ENCODE data around the gene ZNF84. TPM values are rescaled to one million over a fixed set of nuclear protein-coding genes. Genes with fewer than 3 reads are reported as not detected.

ZNF84 gene
- polyA plus RNA-seq, 2 of the 4 experiments (the other 2 are of a cell fraction): 13.3 to 31.0 TPM

DNA sequence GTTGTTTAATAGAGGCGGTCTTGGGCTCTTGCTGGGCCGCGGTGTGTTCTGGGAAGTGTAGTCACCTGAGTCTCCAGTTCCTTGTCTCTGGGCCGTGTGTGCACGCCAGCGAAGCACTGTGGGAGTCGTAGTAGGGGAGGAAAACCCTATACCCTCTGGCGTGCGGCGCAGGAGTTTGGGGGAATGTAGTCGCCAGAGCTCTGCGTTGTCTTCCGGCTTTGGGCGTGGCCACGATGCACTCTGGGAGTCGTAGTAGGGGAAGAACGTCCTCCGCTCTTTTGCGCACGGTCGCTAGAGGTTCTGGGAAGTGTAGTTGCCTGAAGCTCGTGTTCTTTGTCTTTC, 42.7 kb downstream of the ZNF84 start (continued):
- TF ChIP-seq EHMT2 (IDR thresholded peaks at IDR 0.05; ENCODE audit: low read depth): no peak
- TF ChIP-seq MYC (IDR thresholded peaks at IDR 0.05; ENCODE audit: borderline replicate concordance, low read length): peak; percentile 68; the same call in 1 of the 2 replicates
- no peak for TF ChIP-seq RARB (CRISPR knock-in tag; IDR thresholded peaks at IDR 0.05)

DNA sequence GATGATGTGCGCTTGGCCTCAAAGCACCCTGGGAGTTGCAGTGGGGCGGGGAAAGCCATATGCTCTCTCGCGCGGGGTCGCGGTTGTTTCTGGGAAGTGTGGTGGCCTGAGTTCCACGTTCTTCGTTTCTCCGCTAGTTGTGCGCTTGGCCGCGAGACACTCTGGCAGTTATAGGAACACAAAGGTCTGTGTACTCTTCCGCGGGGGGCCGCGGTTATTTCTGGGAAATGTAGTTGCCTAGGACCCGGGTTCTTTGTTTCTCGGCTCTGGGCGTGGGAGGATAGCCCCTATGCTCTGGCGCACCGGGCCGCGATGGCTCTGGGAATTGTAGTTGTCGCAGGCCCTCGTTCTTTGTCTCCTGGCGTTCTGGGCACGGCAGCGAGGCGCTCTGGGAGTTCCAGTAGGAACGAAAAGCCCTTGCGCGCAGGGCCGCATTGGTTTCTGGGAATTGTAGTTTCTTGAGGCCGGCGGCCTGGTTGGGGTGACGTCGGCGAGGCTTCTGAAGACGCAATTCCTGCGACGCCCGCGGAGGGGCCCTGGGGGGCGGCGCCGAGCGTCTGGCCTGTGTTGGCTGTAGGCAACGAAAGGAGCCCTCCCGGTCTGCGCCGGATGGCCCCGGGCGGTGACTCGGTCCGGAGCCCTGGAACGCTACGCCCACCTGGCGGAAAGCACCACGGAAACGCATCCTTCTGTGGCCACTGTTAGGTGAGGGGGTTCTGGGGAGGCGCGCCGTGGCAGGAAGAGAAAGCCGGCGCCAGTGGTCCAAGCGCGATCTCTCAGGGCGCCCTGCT, 43.3 kb downstream of the ZNF84 start, which contains the start of gene ZNF140:
Gene ZNF140 (plus strand): TSS at position 556 of the 791 bp plus-strand sequence. CDS start 398 bp downstream, outside the sequence.
- Histone ChIP-seq H3K4me1 (no peaks in the 10 kb centered on the region), H3K4me3 (peak within 1 kb of the TSS; percentile 88), H3K4me2 (peak within 1 kb of the TSS; percentile 50), H3K27ac (peak within 1 kb of the TSS; percentile 90 to 93), H3K9me3 (peaks cover 89% of the 10 kb centered on the region)
- FAIRE-seq (no peak), DNase-seq (ENCODE audit: low read depth in 1 of 2, low spot score in 1 of 2) (peak; percentile 68 to 98), ATAC-seq (peak; percentile 87)
- TF ChIP-seq, protein P1, sequence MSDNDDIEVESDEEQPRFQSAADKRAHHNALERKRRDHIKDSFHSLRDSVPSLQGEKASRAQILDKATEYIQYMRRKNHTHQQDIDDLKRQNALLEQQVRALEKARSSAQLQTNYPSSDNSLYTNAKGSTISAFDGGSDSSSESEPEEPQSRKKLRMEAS (IDR thresholded peaks at IDR 0.05): peak; percentile 96
- TF ChIP-seq MAZ (IDR thresholded peaks at IDR 0.05; ENCODE audit: borderline replicate concordance, low read depth, low read length): peak; percentile 52; the same call in 1 of the 2 replicates
- TF ChIP-seq, protein P2, sequence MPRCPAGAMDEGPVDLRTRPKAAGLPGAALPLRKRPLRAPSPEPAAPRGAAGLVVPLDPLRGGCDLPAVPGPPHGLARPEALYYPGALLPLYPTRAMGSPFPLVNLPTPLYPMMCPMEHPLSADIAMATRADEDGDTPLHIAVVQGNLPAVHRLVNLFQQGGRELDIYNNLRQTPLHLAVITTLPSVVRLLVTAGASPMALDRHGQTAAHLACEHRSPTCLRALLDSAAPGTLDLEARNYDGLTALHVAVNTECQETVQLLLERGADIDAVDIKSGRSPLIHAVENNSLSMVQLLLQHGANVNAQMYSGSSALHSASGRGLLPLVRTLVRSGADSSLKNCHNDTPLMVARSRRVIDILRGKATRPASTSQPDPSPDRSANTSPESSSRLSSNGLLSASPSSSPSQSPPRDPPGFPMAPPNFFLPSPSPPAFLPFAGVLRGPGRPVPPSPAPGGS (IDR thresholded peaks at IDR 0.05): no peak; the same call in 2 of the 3 replicates
- no peak for TF ChIP-seq ZC3H11A (IDR thresholded peaks at IDR 0.05)
- TF ChIP-seq, protein P3, sequence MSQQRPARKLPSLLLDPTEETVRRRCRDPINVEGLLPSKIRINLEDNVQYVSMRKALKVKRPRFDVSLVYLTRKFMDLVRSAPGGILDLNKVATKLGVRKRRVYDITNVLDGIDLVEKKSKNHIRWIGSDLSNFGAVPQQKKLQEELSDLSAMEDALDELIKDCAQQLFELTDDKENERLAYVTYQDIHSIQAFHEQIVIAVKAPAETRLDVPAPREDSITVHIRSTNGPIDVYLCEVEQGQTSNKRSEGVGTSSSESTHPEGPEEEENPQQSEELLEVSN (IDR thresholded peaks at IDR 0.05; ENCODE audit: borderline replicate concordance, low read depth): peak; percentile 90
- no peak for TF ChIP-seq ESRRA (IDR thresholded peaks at IDR 0.05; ENCODE audit: borderline replicate concordance, low read length)
- TF ChIP-seq, protein P4, sequence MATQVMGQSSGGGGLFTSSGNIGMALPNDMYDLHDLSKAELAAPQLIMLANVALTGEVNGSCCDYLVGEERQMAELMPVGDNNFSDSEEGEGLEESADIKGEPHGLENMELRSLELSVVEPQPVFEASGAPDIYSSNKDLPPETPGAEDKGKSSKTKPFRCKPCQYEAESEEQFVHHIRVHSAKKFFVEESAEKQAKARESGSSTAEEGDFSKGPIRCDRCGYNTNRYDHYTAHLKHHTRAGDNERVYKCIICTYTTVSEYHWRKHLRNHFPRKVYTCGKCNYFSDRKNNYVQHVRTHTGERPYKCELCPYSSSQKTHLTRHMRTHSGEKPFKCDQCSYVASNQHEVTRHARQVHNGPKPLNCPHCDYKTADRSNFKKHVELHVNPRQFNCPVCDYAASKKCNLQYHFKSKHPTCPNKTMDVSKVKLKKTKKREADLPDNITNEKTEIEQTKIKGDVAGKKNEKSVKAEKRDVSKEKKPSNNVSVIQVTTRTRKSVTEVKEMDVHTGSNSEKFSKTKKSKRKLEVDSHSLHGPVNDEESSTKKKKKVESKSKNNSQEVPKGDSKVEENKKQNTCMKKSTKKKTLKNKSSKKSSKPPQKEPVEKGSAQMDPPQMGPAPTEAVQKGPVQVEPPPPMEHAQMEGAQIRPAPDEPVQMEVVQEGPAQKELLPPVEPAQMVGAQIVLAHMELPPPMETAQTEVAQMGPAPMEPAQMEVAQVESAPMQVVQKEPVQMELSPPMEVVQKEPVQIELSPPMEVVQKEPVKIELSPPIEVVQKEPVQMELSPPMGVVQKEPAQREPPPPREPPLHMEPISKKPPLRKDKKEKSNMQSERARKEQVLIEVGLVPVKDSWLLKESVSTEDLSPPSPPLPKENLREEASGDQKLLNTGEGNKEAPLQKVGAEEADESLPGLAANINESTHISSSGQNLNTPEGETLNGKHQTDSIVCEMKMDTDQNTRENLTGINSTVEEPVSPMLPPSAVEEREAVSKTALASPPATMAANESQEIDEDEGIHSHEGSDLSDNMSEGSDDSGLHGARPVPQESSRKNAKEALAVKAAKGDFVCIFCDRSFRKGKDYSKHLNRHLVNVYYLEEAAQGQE (IDR thresholded peaks at IDR 0.05): peak; percentile 18; the same call in 1 of the 2 replicates
- peak; percentile 85 for TF ChIP-seq PHF8 (IDR thresholded peaks at IDR 0.05; ENCODE audit: borderline replicate concordance, low read depth)
- TF ChIP-seq KDM5A (IDR thresholded peaks at IDR 0.05): 0 out of 2 replicates have a peak, but pooled peaks have one; percentile 23
- peak; percentile 52 for TF ChIP-seq POLR2A (IDR thresholded peaks at IDR 0.05; ENCODE audit: low read length)
- TF ChIP-seq MYC (IDR thresholded peaks at IDR 0.05; ENCODE audit: borderline replicate concordance, low read length): 0 out of 2 replicates have a peak, but pooled peaks have one; percentile 18
- TF ChIP-seq HOXB5 (CRISPR knock-in tag; IDR thresholded peaks at IDR 0.05): 0 out of 2 replicates have a peak, but pooled peaks have one; percentile 26
- peak in 1 of 2 experiments; percentile 76; a peak in 2 of 5 replicates for TF ChIP-seq JUN (IDR thresholded peaks at IDR 0.05)
- TF ChIP-seq, protein P5, sequence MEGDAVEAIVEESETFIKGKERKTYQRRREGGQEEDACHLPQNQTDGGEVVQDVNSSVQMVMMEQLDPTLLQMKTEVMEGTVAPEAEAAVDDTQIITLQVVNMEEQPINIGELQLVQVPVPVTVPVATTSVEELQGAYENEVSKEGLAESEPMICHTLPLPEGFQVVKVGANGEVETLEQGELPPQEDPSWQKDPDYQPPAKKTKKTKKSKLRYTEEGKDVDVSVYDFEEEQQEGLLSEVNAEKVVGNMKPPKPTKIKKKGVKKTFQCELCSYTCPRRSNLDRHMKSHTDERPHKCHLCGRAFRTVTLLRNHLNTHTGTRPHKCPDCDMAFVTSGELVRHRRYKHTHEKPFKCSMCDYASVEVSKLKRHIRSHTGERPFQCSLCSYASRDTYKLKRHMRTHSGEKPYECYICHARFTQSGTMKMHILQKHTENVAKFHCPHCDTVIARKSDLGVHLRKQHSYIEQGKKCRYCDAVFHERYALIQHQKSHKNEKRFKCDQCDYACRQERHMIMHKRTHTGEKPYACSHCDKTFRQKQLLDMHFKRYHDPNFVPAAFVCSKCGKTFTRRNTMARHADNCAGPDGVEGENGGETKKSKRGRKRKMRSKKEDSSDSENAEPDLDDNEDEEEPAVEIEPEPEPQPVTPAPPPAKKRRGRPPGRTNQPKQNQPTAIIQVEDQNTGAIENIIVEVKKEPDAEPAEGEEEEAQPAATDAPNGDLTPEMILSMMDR (IDR thresholded peaks at IDR 0.05): no peak
- peak in 1 of 2 experiments; percentile 10; a peak in 1 of 5 replicates for TF ChIP-seq RAD21 (conservative IDR thresholded peaks at IDR 0.05 in 1 of 2, IDR thresholded peaks at IDR 0.05 in 1 of 2)
- TF ChIP-seq, protein P6, sequence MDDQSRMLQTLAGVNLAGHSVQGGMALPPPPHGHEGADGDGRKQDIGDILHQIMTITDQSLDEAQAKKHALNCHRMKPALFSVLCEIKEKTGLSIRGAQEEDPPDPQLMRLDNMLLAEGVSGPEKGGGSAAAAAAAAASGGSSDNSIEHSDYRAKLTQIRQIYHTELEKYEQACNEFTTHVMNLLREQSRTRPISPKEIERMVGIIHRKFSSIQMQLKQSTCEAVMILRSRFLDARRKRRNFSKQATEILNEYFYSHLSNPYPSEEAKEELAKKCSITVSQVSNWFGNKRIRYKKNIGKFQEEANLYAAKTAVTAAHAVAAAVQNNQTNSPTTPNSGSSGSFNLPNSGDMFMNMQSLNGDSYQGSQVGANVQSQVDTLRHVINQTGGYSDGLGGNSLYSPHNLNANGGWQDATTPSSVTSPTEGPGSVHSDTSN (IDR thresholded peaks at IDR 0.05): 0 out of 2 replicates have a peak, but pooled peaks have one; percentile 37
- TF ChIP-seq ZFP36 (IDR thresholded peaks at IDR 0.05; ENCODE audit: borderline replicate concordance, partially characterized antibody): no peak
- 0 out of 3 replicates have a peak, but pooled peaks have one; percentile 8 for TF ChIP-seq SMC3 (IDR thresholded peaks at IDR 0.05)
- ChIA-PET CTCF (interaction anchor here (0.7 to 0.8 kb wide), 2 partner anchors 18 to 101 kb away, joined by 3 read pairs; no protein-coding TSS in a partner anchor), POLR2A (interaction anchor here (0.6 to 2.1 kb wide), 10 partner anchors 33 to 253 kb away, joined by 3 to 20 read pairs (median 3); partner anchors contain the start of genes CHFR, ZNF10, ZNF26 and ZNF268)
- WGBS (ENCODE audit: missing lambda C conversion rate): under 1% methylated on average over 41 of the region's 69 CpGs

All from A549 (cell line).